ENCODE measurements around the gene TMEM128. TPM values are rescaled to one million over a fixed set of nuclear protein-coding genes. Genes with fewer than 3 reads are reported as not detected.
"Not testable (repeated sequence)": the region's sequence is repeated elsewhere in the genome, so short reads cannot be mapped to it uniquely, and the experiment has no call there.

TMEM128 gene
- total RNA-seq, 1 experiment from 2014 or later = 28.0 TPM

GRCh38 chr4:4256799-4257198 lies 8.8 kb upstream of the TMEM128 start:
- no peak for DNase-seq (ENCODE audit: low read depth)

DNA sequence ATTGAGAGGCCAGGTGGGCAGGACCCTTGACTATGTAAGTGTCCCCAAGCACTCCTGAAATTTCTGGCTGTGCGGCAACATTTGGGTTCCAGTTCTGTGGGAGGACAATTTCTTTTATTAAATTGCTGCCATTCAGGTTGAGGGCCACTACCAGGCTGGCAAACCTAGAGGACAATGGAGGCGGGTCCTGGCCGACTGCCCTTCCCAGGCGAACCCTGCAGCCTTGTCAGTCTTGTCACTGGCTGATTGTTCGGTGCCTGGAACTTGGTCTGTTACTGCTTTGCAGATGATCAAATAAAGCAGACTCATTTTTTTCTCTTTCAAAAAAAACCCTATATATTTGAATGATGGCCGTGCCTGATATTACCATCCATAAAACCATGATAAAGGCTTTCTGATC lies 6.6 kb upstream of the TMEM128 start:
- DNase-seq (ENCODE audit: low read depth) = no peak

DNA sequence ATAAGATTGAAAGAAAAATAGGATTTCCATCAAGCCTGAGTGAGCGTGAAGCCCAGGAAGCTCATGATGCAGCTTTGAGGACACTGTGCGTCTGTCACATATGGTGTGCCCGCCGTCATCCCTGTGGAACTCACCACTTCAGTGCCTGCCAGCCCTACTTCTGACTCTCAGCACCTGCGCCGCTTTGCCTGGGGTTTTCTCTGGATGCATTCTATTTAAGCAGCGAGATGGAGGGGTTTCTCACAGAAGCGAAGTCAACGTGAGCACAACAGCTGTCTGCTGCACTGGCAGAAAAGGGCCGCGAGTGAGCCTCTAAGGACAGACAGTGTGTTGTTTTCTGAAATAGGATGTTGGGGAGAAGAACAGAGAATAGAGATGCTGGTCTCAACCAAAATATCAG lies 6.2 kb upstream of the TMEM128 start:
- no peak for DNase-seq (ENCODE audit: low read depth)

GRCh38 chr4:4249866-4250265 lies 1.8 kb upstream of the TMEM128 start:
- no peak for DNase-seq (ENCODE audit: low read depth)

- not testable (repeated sequence) for DNase-seq (ENCODE audit: low read depth)
Measured at GRCh38 chr4:4249342-4249741, 1.3 kb upstream of the TMEM128 start.

DNA sequence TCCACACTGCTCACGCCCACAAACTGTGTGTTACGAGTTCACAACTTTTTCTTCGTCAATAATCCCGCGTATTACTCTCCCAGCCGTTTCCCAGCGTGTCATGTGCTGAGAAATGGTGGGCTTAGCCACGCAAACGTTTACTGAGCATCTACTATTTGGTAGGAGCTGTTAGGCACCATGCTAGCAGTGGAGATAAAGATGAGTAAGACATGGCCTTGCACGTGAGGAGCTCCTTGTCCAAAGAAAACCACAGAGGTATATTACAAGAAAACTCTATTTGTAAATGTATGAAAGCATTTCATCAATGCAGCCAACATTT lies 821 bp upstream of the TMEM128 start:
- DNase-seq (ENCODE audit: low read depth) = peak; percentile 16

DNA sequence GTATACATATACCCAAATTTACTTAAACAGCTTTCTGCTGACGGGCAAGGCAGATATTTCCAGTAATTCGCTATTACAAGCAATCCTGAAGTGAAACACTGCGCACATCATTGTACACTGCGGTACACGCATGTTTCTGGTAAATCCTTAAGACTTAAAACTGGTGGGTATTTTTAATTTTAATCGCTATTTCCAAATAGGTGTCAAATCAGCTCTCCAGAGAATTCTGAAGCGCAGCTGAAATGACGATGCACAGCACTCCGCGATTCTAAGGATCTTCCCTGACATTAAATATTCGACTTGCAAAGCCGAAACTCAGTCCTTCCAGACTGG lies 361 bp downstream of the TMEM128 start:
- no peak for DNase-seq (ENCODE audit: low read depth)

DNA sequence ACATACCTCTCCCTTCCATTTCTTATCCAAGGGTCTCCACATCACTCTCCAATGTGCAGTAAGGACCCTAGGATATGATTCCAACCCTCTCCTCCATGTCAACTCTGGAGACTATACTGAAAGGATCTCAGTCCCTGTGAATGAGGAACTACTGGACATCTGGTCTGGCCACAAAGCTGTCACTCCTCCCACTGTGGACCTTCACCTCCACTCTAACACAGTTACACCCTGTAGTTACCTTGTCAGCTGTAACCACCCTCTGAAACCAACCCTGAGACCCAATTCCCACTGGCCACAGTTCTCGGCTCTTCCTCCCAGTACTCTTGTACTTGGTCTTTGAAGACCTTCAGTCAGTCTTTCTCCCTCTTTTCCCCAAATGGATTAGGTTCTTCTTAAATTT lies 2.9 kb downstream of the TMEM128 start:
- DNase-seq (ENCODE audit: low read depth) = no peak

- not testable (repeated sequence) for DNase-seq (ENCODE audit: low read depth)
Measured at GRCh38 chr4:4239551-4239950, 8.5 kb downstream of the TMEM128 start.

GRCh38 chr4:4233610-4234009 lies 14.4 kb downstream of the TMEM128 start:
- DNase-seq (ENCODE audit: low read depth) = no peak

- no peak for DNase-seq (ENCODE audit: low read depth)
Measured at GRCh38 chr4:4228356-4228668, 19.7 kb downstream of the TMEM128 start.

DNA sequence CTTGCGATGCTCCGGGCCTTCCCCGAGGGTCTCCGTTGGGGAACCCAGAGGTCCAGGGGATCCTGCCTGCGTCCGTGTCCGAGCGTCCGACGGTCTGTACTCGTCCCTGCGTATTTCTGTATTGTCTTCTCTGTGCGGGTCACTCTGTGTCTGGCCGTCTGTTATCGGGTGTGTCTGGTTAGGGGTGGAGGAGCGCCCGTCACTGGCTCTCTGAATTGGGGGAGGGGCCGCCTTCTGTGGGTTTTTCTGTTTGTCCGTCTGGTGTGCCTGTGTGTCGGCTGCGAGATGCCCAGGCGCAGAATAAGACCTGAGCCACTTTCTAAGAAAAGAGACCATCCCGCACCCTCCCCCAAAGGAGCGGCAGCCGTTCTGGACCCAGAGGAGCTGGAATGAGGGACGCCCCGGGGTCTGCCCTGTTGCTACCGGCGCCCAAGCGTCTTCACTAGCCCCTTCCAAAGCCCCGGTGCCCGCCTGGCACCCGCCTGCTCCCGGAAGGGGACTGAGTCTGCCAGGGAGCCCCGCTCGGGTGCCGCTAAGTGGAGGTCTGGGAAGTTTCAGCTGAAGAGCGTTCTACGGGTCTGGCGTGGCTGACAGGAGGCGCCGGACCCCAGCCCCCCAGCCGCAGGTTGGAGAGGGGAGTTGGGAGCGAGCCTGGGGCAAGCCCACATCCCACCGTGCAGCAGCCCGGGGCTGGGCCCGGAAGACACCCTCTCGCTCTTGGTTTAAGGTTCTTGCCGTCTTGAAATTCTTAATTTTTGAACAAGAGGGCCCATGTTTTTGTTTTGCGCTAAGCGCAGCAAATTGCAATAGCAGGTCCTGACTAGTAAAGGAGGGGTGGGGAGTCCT lies 20.3 kb downstream of the TMEM128 start:
- no peak for DNase-seq (ENCODE audit: low read depth)

- DNase-seq (ENCODE audit: low read depth) = no peak
Measured at GRCh38 chr4:4226606-4227438, 21.2 kb downstream of the TMEM128 start, which contains the start of gene OTOP1. Gene OTOP1 (minus strand): TSS chr4:4226929. CDS start chr4:4226864, 65 bp downstream.

DNA sequence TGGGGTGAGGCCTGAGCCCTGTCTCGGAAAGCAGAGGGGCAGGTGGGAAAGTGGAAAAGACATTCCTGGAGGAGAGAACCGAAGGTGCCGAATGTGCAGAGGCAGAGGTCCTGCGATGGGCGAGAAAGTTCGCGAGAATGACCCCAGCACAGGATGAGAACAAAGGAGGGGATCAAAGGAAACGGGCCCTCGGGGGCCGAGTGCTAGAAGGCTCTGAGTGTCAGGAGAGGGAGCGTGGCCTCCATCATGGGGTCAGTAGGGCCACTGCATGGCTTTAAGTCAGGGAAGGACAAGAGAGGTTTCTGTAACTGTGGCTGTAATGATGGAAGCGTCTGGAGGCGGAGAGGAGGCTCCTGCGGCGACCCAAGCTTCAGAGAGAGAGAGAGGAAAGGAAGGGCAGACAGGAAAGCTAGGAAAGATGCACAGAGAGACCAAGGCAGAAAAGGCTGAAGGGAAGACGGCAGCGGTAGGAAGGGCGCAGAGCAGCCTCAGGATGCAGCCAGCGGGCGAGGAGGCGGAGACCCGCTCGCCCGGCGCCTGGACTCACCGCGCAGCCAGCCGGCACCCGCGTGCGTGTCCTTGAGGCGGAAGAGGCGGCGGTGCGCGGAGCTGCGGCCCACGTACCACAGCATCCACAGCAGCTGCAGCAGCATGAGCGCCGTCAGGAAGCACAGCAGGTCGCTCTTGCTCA lies 22.0 kb downstream of the TMEM128 start:
- DNase-seq (ENCODE audit: low read depth) = no peak

DNA sequence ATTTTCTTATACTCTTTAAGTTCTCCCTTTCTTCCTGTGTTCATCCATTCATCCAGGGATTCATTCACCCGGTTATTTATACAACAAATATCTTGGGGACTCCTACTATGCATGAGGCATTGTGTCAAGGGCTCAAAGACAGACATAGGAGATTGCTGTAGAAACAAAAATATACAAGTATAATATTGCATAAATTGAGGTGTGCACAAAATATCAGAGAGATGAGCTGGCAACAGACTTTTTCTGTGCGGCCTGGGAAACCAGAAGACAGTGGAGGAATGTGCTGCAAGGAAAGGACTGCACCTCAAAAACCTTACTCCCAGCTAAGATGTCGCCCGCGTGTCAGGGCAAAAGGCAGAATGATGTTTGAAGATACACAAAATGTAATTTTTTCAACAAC lies 30.9 kb downstream of the TMEM128 start:
- DNase-seq (ENCODE audit: low read depth) = peak; percentile 13

DNA sequence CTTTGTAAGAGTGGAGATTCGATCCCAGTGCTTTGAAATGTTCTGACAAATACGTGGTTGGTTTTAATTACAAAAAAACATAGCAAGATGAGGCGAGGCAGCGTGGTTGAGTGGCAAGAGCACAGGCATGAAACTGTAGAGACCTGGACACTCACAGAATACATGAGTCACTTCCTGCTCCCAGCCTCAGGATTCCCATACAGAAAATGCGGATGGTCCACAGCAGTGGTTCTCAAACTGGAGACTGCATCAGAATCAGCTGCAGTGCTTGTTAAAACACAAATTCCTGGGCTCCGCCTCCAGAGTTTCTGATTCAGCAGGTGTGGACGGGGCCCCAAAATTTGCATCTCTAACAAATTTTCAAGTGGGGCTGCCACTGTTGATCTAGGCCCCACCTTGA lies 31.4 kb downstream of the TMEM128 start:
- peak; percentile 68 for DNase-seq (ENCODE audit: low read depth)

DNA sequence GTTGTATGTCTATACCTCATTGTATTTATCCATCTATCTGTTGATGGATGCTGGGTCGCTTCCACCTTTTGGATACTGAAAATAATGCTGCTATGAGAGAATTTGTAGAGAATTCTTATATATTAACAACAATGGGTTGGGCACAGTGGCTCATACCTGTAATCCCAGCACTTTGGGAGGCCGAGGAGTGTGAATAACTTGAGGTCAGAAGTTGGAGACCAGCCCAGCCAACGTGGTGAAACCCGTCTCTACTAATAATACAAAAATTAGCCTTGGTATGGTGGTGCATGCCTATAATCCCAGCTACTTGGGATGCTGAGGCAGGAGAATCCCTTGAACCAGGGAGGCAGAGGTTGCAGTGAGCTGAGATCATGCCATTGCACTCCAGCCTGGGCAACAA lies 34.3 kb downstream of the TMEM128 start:
- DNase-seq (ENCODE audit: low read depth) = peak; percentile 18

GRCh38 chr4:4206204-4206603 lies 41.8 kb downstream of the TMEM128 start:
- DNase-seq (ENCODE audit: low read depth) = no peak

GRCh38 chr4:4204401-4204745 lies 43.6 kb downstream of the TMEM128 start:
- DNase-seq (ENCODE audit: low read depth) = no peak

GRCh38 chr4:4203688-4204400 lies 44.2 kb downstream of the TMEM128 start:
- DNase-seq (ENCODE audit: low read depth) = no peak

DNA sequence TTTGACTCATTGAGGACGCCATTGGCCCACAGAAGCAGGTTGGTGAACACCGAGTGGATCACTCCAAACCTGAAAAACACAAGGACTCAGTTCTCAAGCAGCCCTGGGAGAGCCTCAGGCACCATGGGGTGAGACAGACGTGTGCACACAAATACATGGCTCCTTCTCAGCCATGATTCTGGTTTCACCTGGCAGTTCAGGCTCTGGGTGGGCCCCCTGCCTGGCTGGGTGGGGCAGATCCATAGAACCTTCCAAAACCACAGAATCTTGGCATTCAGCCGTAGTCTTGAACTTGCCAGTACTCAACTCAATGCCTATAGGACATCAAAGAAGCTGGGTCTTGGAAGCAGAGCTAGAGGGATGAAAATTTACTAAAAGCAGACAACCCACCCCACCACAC lies 45.5 kb downstream of the TMEM128 start:
- DNase-seq (ENCODE audit: low read depth) = no peak

GRCh38 chr4:4200624-4201023 lies 47.4 kb downstream of the TMEM128 start:
- DNase-seq (ENCODE audit: low read depth) = peak; percentile 22

Measured in M059J (cell line).